ENCODE results near the gene KRTAP16-1. TPM values are rescaled to one million over a fixed set of nuclear protein-coding genes. Genes with fewer than 3 reads are reported as not detected.

Gene KRTAP16-1
- total RNA-seq, 3 donors from 2014 or later: not detected

DNA sequence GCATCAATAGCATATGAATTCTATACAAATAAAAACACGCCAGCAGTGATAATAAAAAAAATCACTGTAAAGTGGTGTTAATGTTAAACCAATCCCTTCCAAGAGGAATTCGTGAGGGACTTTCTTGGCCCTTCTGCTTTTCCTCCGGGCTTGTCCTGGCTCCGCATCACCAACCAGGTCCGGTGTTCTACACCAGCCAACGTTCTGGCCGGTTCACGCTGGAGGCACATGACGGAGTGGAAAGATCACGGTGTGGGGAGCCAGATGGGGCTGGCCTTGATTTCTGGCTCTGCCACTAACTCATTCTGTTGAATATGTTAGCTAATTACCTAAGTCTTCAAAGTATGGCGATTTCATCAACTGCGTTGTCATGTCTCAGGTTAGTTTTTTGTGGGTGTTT lies 5.0 kb downstream of the KRTAP16-1 start:
- no peak for TF ChIP-seq POLR2AphosphoS5 (IDR thresholded peaks at IDR 0.05)
- TF ChIP-seq, protein P1, sequence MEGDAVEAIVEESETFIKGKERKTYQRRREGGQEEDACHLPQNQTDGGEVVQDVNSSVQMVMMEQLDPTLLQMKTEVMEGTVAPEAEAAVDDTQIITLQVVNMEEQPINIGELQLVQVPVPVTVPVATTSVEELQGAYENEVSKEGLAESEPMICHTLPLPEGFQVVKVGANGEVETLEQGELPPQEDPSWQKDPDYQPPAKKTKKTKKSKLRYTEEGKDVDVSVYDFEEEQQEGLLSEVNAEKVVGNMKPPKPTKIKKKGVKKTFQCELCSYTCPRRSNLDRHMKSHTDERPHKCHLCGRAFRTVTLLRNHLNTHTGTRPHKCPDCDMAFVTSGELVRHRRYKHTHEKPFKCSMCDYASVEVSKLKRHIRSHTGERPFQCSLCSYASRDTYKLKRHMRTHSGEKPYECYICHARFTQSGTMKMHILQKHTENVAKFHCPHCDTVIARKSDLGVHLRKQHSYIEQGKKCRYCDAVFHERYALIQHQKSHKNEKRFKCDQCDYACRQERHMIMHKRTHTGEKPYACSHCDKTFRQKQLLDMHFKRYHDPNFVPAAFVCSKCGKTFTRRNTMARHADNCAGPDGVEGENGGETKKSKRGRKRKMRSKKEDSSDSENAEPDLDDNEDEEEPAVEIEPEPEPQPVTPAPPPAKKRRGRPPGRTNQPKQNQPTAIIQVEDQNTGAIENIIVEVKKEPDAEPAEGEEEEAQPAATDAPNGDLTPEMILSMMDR (IDR thresholded peaks at IDR 0.05): no peak
- no peak for TF ChIP-seq POLR2A (IDR thresholded peaks at IDR 0.05)
- no peaks in the 10 kb centered on the region for H3K27me3 ChIP-seq
- no peak overlapping the region for H3K4me3 ChIP-seq
- H3K27ac ChIP-seq: no peak overlapping the region
- no peak for DNase-seq (ENCODE audit: low spot score in 2 of 2)
- no peaks in the 10 kb centered on the region for H3K4me1 ChIP-seq
- no peaks in the 10 kb centered on the region for H3K36me3 ChIP-seq
- intact Hi-C loops (cut with DNase I; ENCODE audit: low total_unique reads): no loop called here
- H3K9me3 ChIP-seq: no peaks in the 10 kb centered on the region

DNA sequence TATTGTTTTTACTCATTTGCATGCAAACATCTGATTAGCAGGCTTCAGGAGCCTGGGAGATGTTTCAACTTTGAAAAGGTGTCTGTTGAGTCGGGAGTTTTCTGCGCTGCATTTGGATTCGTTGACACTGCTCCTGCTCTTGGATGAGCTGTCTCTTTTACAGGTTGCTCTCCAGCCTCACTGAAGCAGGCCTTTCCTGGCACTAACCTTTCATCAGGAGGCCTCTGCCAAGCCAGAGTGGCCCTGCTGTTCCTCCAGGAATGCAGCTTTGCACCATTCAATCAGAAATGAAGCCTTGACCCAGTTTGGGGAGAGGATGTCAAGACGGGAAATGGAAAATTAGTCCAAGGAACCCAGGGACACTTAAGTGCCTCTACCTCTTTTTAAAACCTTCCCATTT lies 6.1 kb downstream of the KRTAP16-1 start:
- Histone ChIP-seq H3K4me1 (no peaks in the 10 kb centered on the region), H3K4me3 (no peak overlapping the region), H3K27me3 (no peaks in the 10 kb centered on the region), H3K9me3 (no peaks in the 10 kb centered on the region), H3K27ac (peak overlapping the region; percentile 64 to 65), H3K36me3 (no peaks in the 10 kb centered on the region)
- intact Hi-C loops (cut with DNase I; ENCODE audit: low total_unique reads): no loop called here
- TF ChIP-seq, protein P1 (IDR thresholded peaks at IDR 0.05): no peak
- no peak for TF ChIP-seq POLR2AphosphoS5 (IDR thresholded peaks at IDR 0.05)
- TF ChIP-seq POLR2A (IDR thresholded peaks at IDR 0.05): no peak
- DNase-seq (ENCODE audit: low spot score in 2 of 2): no peak

DNA sequence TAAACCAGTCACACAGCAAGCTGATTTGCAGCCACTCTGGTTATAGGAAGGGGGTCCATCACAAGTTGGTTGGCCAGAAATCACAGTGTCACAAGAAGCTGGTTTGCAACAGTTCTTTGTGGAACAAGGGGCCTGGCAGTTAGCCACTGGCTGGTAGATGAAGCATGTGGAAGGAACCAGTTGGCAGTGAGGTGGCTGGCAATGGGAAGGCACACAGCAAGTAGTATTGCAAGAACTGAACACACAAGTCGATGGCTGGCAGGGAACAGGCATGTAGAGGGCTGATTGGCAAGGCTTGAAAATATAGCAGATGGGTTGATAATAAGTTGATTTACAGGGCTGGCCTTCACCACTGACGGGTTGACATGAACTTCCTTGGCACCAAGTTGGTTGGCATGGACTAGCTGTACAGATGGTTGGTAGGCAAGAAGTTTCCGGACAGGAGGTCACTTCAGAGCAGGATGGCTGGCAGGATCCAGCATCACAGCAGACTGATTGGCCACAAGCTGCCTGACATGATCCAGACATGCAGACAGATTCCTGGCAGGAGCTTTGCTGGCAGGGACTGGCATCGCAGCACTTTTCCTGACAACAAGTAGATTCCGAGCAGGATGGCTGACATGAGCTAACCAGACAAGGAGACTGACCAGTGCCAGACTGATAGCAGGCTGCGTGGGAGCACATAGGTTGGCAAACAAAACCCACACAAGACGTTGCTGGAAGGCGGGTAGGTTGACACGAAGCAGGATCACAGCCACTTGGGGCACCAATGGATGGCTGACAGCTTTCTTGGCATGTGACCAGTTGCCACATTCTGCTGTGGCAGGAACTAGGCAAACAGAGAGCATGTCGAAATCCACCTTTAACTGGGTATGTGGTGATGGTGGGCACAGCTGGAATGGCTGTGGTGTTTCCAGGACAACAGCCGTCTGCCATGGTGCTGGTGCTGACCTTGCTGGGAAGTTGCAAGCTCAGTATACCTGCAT lies 6.9 kb downstream of the KRTAP16-1 start, which contains the start of gene KRTAP29-1:
Gene KRTAP29-1, minus strand, starts transcription at position 936 of the 986 bp plus-strand sequence. Its CDS starts 0 bp downstream, at position 936.
- Histone ChIP-seq H3K27me3 (no peaks in the 10 kb centered on the region), H3K27ac (peak within 1 kb of the TSS; percentile 64 to 65), H3K4me1 (no peaks in the 10 kb centered on the region), H3K9me3 (no peaks in the 10 kb centered on the region), H3K36me3 (no peaks in the 10 kb centered on the region), H3K4me3 (peak within 1 kb of the TSS in 1 of 3 donors; percentile 15)
- intact Hi-C loops (cut with DNase I; ENCODE audit: low total_unique reads): no loop called here
- TF ChIP-seq POLR2A (IDR thresholded peaks at IDR 0.05): no peak
- no peak for TF ChIP-seq POLR2AphosphoS5 (IDR thresholded peaks at IDR 0.05)
- TF ChIP-seq, protein P1 (IDR thresholded peaks at IDR 0.05): no peak
- DNase-seq (ENCODE audit: low spot score in 2 of 2): peak in 1 of 2 donors; percentile 62

DNA sequence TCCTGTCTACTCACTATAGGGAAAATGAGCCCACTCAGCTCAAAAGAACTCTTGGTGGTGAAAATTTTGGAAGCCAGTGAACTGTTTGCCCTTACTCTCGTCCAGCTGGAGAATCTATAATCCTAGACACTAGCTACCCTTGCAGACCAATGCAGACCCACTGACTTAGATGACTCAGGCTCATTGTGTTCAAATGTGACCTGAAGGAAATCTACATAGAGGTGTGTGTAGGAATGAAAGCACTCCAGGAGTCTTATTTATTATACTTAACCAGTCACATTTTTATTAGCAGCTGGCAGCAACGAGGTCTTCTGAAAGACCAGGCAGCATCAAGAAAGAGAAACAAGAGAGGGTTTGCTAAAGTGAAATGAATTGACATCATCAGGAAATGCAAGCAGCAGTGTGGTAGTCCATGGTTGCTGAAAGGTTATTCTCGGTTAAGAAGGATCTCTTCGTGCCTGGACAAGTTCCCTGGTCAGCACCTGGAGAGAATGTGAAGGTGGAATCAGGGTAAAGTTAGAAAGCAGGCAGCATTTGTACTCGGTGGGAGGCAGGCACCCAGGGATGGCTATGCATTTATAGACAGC lies 7.8 kb downstream of the KRTAP16-1 start:
- TF ChIP-seq POLR2AphosphoS5 (IDR thresholded peaks at IDR 0.05) (no peak), POLR2A (IDR thresholded peaks at IDR 0.05) (no peak)
- TF ChIP-seq, protein P1 (IDR thresholded peaks at IDR 0.05): no peak
- Histone ChIP-seq H3K4me3 (peak overlapping the region in 1 of 3 donors; percentile 15), H3K27ac (peak overlapping the region; percentile 64 to 65), H3K36me3 (no peaks in the 10 kb centered on the region), H3K27me3 (no peaks in the 10 kb centered on the region), H3K9me3 (no peaks in the 10 kb centered on the region), H3K4me1 (no peaks in the 10 kb centered on the region)
- intact Hi-C loops (cut with DNase I; ENCODE audit: low total_unique reads): no loop called here
- DNase-seq (ENCODE audit: low spot score in 2 of 2): peak in 1 of 2 donors; percentile 34
